Brain microvascular endothelial cell (primary cell): ENCODE results near the gene MUC22.
"Not testable (repeated sequence)": the region's sequence is repeated elsewhere in the genome, so short reads cannot be mapped to it uniquely, and the experiment has no call there.

Source experiments
- DNase-seq: peaks from one replicate; pipeline ENCODE4 v3.0.0-alpha.2; 2020
- H3K27ac ChIP-seq: fragments of 250-450 bp; sonication (Bioruptor Pico); 2 replicates; pipeline ENCODE4 v1.5.1; 2020; ENCODE audit warnings: mild to moderate bottlenecking, moderate library complexity
- H3K27me3 ChIP-seq: fragments of 250-450 bp; sonication (Bioruptor Pico); replicated peaks from 2 replicates; pipeline ENCODE4 v1.5.1; 2020; ENCODE audit warnings: mild to moderate bottlenecking
- H3K36me3 ChIP-seq: fragments of 250-450 bp; sonication (Bioruptor Pico); replicated peaks from 2 replicates; pipeline ENCODE4 v1.5.1; 2020; ENCODE audit warnings: mild to moderate bottlenecking
- H3K4me3 ChIP-seq: 2 replicates; pipeline ENCODE4 v1.5.1; 2011; ENCODE audit warnings: low read depth, mild to moderate bottlenecking, control low read depth, low read length, moderate library complexity
- in situ Hi-C: cut with HindIII; loops from 2 replicates; pipeline ENCODE4 v1.10.0; 2017; ENCODE audit warnings: low sequenced_read_pairs, low pct_ligation_motif_present
- TF ChIP-seq, protein P1 (sequence below): IDR thresholded peaks from 2 replicates; pipeline ENCODE4 v1.5.1; 2011; ENCODE audit warnings: low read depth, mild to moderate bottlenecking, moderate library complexity, low read length, control low read depth, inconsistent platforms; ENCODE audit errors: missing control alignments

The MUC22 gene

GRCh38 chr6:31038559-31038958 lies 28.3 kb downstream of the MUC22 start:
- in situ Hi-C loops = no loop called here
- no peak for DNase-seq
- H3K27me3 ChIP-seq = peaks cover 8% of the 10 kb centered on the region
- TF ChIP-seq, protein P1, sequence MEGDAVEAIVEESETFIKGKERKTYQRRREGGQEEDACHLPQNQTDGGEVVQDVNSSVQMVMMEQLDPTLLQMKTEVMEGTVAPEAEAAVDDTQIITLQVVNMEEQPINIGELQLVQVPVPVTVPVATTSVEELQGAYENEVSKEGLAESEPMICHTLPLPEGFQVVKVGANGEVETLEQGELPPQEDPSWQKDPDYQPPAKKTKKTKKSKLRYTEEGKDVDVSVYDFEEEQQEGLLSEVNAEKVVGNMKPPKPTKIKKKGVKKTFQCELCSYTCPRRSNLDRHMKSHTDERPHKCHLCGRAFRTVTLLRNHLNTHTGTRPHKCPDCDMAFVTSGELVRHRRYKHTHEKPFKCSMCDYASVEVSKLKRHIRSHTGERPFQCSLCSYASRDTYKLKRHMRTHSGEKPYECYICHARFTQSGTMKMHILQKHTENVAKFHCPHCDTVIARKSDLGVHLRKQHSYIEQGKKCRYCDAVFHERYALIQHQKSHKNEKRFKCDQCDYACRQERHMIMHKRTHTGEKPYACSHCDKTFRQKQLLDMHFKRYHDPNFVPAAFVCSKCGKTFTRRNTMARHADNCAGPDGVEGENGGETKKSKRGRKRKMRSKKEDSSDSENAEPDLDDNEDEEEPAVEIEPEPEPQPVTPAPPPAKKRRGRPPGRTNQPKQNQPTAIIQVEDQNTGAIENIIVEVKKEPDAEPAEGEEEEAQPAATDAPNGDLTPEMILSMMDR = no peak
- no peaks in the 10 kb centered on the region for H3K36me3 ChIP-seq
- H3K27ac ChIP-seq = no peak overlapping the region
- H3K4me3 ChIP-seq = no peak overlapping the region

DNA sequence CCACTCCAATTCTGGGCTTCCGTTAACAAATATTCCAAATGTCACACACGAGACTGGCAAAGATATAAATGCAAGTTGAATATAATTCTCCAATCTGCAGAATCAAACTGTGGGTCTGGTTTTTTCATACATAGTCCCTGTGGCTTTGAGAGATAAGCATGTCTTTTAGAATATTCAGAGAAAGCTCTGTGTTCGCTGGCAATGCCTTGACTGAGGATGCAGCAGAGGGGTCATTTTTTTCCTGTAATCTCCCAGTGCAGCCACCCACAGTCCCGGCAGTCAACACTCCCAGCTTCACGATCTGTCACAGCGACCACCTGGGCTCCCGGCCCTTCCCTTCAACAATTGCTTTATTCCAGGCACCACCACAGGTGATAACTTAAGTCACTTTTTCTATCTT lies 30.5 kb downstream of the MUC22 start:
- TF ChIP-seq, protein P1 = no peak
- in situ Hi-C loops = no loop called here
- H3K4me3 ChIP-seq = no peak overlapping the region
- H3K36me3 ChIP-seq = no peaks in the 10 kb centered on the region
- peaks cover 9% of the 10 kb centered on the region for H3K27me3 ChIP-seq
- DNase-seq = no peak
- no peak overlapping the region for H3K27ac ChIP-seq

GRCh38 chr6:31041372-31041974 lies 31.2 kb downstream of the MUC22 start:
- Histone ChIP-seq H3K36me3 (no peaks in the 10 kb centered on the region), H3K27me3 (peaks cover 9% of the 10 kb centered on the region), H3K4me3 (no peak overlapping the region), H3K27ac (no peak overlapping the region)
- DNase-seq = no peak
- TF ChIP-seq, protein P1 = no peak
- in situ Hi-C loops = no loop called here

- Histone ChIP-seq H3K4me3 (no peak overlapping the region), H3K27me3 (peaks cover 5% of the 10 kb centered on the region), H3K27ac (no peak overlapping the region), H3K36me3 (no peaks in the 10 kb centered on the region)
- in situ Hi-C loops = no loop called here
- TF ChIP-seq, protein P1 = peak; percentile 76
- peak; percentile 44 for DNase-seq
Measured at GRCh38 chr6:31042806-31043205, 32.5 kb downstream of the MUC22 start.

DNA sequence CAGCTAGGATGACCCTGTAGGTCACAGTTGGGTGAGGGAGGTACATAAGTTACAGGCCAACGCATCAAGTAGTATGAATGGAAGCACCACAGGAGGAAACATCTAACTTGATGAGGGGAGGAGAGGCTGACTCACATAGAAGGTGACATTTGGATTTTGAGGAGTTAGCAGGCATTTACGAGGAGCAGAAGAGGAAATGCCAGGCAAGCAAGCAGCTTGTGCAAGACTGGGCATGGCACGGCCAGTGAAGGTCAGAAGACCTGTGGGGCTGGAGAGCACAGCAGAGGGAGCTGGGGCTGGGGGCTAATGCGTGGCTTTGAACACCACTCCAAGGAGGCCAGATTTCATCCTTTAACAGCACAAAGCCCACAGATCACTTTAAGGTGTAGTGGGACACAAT lies 37.8 kb downstream of the MUC22 start:
- Histone ChIP-seq H3K27me3 (peaks cover 5% of the 10 kb centered on the region), H3K36me3 (no peaks in the 10 kb centered on the region)
- TF ChIP-seq, protein P1 = no peak

GRCh38 chr6:31049518-31049917 lies 39.2 kb downstream of the MUC22 start:
- Histone ChIP-seq H3K27ac (no peak overlapping the region), H3K36me3 (no peaks in the 10 kb centered on the region), H3K4me3 (no peak overlapping the region), H3K27me3 (no peaks in the 10 kb centered on the region)
- no peak for DNase-seq
- in situ Hi-C loops = no loop called here
- TF ChIP-seq, protein P1 = no peak

More for the DNA sequence above, 37.8 kb downstream of the MUC22 start:
- no peak for DNase-seq
- in situ Hi-C loops = no loop called here
- Histone ChIP-seq H3K27ac (no peak overlapping the region), H3K4me3 (no peak overlapping the region)

GRCh38 chr6:31053187-31053586 lies 42.9 kb downstream of the MUC22 start:
- in situ Hi-C loops, H3K4me3 ChIP-seq, DNase-seq, H3K36me3 ChIP-seq, H3K27me3 ChIP-seq, H3K27ac ChIP-seq: not testable (repeated sequence)
